Measurements from ENCODE around the gene RNF182. TPM values are rescaled to one million over a fixed set of nuclear protein-coding genes. Genes with fewer than 3 reads are reported as not detected.

The RNF182 gene
- total RNA-seq, 1 donor from 2014 or later = 4.2 TPM

DNA sequence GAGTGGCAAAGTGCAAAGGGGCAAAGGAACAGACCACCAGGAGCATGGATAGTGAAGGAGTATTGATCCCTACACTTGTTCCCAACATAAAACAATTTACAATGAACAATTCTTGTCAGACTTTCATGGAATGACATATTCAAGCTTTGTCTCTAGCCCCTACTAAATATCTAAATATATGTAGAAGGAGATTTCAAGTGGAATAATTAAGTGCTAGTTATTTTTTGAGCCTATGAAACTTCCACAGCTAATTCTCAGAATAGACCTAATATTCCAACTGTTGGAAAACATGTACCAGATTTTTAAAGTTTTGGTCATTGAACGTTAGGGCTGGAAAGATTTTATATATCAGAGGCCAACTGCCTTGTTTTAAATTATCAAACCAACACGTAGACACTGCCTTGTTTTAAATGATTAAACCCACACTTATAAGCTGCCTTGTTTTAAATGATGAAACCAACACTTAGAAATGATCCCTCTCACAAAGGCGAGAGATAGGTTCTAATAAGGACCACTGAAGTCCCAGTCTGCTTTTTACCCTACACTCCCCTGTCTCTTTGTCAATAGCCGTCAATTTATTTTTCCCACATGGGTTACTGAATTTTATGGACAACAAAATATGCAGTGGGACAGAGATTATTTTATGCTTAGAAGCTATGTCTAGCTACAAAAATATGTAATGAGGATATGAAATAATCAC lies 62.1 kb downstream of the RNF182 start:
- DNase-seq (ENCODE audit: low spot score in 2 of 2, unreplicated experiment in 2 of 2) = no peak
- no peaks in the 10 kb centered on the region for H3K36me3 Mint-ChIP-seq
- no peaks in the 10 kb centered on the region for H3K9me3 Mint-ChIP-seq
- peaks cover 5% of the 10 kb centered on the region for H3K27me3 Mint-ChIP-seq (ENCODE audit: low read depth)
- H3K27ac Mint-ChIP-seq = no peak overlapping the region
- no peak overlapping the region for H3K4me3 Mint-ChIP-seq
- TF ChIP-seq, protein P1, sequence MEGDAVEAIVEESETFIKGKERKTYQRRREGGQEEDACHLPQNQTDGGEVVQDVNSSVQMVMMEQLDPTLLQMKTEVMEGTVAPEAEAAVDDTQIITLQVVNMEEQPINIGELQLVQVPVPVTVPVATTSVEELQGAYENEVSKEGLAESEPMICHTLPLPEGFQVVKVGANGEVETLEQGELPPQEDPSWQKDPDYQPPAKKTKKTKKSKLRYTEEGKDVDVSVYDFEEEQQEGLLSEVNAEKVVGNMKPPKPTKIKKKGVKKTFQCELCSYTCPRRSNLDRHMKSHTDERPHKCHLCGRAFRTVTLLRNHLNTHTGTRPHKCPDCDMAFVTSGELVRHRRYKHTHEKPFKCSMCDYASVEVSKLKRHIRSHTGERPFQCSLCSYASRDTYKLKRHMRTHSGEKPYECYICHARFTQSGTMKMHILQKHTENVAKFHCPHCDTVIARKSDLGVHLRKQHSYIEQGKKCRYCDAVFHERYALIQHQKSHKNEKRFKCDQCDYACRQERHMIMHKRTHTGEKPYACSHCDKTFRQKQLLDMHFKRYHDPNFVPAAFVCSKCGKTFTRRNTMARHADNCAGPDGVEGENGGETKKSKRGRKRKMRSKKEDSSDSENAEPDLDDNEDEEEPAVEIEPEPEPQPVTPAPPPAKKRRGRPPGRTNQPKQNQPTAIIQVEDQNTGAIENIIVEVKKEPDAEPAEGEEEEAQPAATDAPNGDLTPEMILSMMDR (IDR thresholded peaks at IDR 0.05; ENCODE audit: unreplicated experiment) = no peak
- H3K4me1 Mint-ChIP-seq = peaks cover 25% of the 10 kb centered on the region

DNA sequence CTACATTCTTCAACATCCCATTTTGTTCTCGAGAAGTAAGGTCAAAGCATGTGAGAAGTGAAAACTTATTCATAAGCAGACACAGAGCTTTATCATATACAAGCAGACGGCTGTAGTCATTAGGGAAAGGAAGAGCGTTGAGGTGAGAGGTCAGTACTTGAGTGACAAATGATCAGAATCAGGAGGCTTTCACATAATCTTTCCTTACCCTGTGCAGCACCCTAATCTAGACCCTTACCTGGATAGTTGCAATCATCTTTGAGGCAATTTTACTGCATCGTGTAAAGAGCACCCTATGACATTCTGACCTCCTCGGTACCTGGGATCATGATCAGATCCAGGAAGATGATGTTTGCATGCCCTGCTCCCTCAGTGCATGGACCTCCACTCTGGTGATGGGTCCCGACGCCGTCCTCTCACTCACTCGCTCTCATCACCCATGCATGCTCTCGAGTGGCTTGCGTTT lies 62.7 kb downstream of the RNF182 start:
- H3K36me3 Mint-ChIP-seq = no peaks in the 10 kb centered on the region
- no peak overlapping the region for H3K27ac Mint-ChIP-seq
- H3K4me1 Mint-ChIP-seq = peaks cover 25% of the 10 kb centered on the region
- peaks cover 5% of the 10 kb centered on the region for H3K27me3 Mint-ChIP-seq (ENCODE audit: low read depth)
- no peak for DNase-seq (ENCODE audit: low spot score in 2 of 2, unreplicated experiment in 2 of 2)
- no peaks in the 10 kb centered on the region for H3K9me3 Mint-ChIP-seq
- TF ChIP-seq, protein P1 (IDR thresholded peaks at IDR 0.05; ENCODE audit: unreplicated experiment) = no peak
- H3K4me3 Mint-ChIP-seq = no peak overlapping the region

DNA sequence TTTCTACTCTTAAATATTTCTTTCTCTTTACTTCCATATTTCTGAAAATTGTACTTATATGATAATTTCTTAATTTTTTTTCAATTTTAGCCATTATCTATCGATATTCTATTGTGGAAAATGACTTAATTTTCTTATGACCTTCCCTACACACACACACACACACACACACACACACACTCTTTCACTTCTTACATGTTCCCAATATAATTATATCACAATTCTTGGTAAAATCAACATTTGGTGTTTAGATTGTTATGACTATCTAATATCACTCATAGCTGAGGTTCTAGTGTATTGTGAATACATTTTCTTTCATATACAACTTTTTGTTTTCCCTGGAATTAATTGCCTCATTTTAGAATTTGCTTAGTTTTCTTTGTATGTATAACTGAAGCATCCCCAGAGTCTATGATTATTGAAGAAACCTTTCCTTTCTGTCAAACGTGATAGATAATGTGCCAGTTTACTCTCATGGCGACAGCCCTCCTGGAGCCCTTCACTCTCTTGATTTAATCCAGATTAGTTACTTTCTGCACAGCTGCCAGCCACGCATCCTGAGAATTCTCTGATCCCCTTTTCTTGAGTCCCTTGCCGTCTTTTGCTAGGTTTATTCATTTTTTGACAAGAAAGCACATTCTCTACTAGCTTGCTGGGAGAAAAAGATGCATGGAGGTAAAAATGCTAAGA lies 63.4 kb downstream of the RNF182 start:
- no peaks in the 10 kb centered on the region for H3K9me3 Mint-ChIP-seq
- H3K4me3 Mint-ChIP-seq = no peak overlapping the region
- peaks cover 25% of the 10 kb centered on the region for H3K4me1 Mint-ChIP-seq
- TF ChIP-seq, protein P1 (IDR thresholded peaks at IDR 0.05; ENCODE audit: unreplicated experiment) = no peak
- H3K27me3 Mint-ChIP-seq (ENCODE audit: low read depth) = peaks cover 5% of the 10 kb centered on the region
- H3K36me3 Mint-ChIP-seq = no peaks in the 10 kb centered on the region
- no peak overlapping the region for H3K27ac Mint-ChIP-seq
- DNase-seq (ENCODE audit: low spot score in 2 of 2, unreplicated experiment in 2 of 2) = no peak

DNA sequence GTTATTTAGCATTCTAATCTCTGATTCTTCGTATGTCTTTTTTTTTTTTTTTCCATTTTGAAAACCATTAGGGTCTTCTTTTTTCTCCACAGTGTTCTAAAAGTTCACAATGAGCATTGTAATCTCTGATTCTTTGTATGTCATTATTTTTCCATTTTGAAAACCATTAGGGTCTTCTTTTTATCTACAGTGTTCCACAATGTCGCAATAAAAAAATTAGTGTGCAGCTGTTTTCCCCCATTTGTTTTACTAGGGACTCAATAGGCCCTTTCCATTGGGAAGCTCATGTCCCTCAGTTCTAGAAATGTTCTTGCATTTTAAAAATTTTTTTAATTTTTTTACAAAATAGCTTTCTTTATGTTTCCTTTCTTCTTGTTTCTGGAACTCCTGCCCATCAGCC lies 64.2 kb downstream of the RNF182 start:
- Mint-ChIP-seq H3K4me3 (no peak overlapping the region), H3K27ac (no peak overlapping the region), H3K27me3 (ENCODE audit: low read depth) (peaks cover 4% of the 10 kb centered on the region), H3K36me3 (no peaks in the 10 kb centered on the region), H3K4me1 (peaks cover 25% of the 10 kb centered on the region), H3K9me3 (no peaks in the 10 kb centered on the region)
- TF ChIP-seq, protein P1 (IDR thresholded peaks at IDR 0.05; ENCODE audit: unreplicated experiment) = no peak
- no peak for DNase-seq (ENCODE audit: low spot score in 2 of 2, unreplicated experiment in 2 of 2)

DNA sequence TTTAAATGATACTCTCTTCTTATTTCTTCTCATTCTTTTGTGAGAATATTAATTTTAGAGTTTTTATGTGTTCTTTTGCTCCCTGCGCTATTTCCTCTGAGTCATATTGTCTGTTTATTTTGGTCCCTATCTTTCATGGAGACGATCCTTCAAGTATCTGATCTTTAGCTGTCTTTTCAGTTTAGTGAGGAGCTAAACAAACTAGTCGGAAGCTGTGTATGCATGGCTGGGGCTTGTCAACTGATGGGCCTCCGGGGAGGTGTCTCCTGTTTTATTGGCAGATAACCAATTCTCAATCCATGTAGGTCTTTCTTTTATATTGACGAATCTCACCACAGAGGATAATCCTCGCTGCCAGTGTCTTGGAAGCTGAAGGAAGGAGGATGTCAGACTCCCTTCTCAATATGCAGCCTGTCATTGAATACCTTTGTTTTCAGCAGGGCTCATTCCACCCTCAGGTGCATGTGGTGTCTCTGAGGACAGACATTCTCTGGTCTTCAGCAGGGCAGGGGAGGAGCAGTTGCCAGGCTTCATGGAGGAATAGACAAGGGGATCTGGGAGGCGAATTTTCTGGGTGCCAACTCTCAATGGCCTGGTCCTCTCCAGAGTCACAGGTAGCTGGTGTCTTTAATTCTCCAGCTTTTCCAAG lies 64.9 kb downstream of the RNF182 start:
- TF ChIP-seq, protein P1 (IDR thresholded peaks at IDR 0.05; ENCODE audit: unreplicated experiment) = no peak
- no peak overlapping the region for H3K27ac Mint-ChIP-seq
- H3K9me3 Mint-ChIP-seq = no peaks in the 10 kb centered on the region
- no peak overlapping the region for H3K4me3 Mint-ChIP-seq
- H3K4me1 Mint-ChIP-seq = peaks cover 25% of the 10 kb centered on the region
- no peaks in the 10 kb centered on the region for H3K36me3 Mint-ChIP-seq
- DNase-seq (ENCODE audit: low spot score in 2 of 2, unreplicated experiment in 2 of 2) = no peak
- peaks cover 4% of the 10 kb centered on the region for H3K27me3 Mint-ChIP-seq (ENCODE audit: low read depth)
